OCI-LY1 (cell line): ENCODE data around the gene MAVS.

Experiments
- EZH2 ChIP-seq: fragments of 200-600 bp; sonication (generic), shearing (Covaris generic); IDR thresholded peaks from 2 replicates; pipeline ENCODE4 v1.8.0; 2017; ENCODE audit warnings: borderline replicate concordance, mixed run types, mild to moderate bottlenecking, antibody characterized with exemption, low read length, moderate library complexity, mixed read lengths
- TF ChIP-seq, protein P1 (sequence below): fragments of 200-600 bp; sonication (generic), shearing (Covaris generic); IDR thresholded peaks from 2 replicates; pipeline ENCODE4 v1.5.1; 2017; ENCODE audit warnings: mild to moderate bottlenecking, antibody characterized with exemption, low read length, moderate library complexity, mixed read lengths

DNA sequence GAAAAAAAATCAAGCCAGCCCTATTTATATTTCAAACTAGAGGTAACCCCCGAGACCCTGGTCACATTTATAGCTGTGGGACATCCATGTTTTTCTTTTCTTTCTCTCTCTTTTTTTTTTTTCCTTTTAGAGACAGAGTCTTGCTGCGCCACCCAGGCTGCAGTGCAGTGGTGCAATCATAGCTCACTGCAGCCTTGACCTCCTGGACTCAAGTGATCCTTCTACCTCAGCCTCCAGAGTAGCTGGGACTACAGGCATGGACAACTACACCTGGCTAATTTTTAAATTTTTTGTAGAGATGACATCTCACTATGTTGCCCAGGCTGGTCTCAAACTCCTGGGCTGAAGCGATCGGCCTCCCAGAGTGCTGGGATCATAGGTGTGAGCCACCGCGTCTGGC is 12.1 kb downstream of the MAVS start:
- TF ChIP-seq, protein P1, sequence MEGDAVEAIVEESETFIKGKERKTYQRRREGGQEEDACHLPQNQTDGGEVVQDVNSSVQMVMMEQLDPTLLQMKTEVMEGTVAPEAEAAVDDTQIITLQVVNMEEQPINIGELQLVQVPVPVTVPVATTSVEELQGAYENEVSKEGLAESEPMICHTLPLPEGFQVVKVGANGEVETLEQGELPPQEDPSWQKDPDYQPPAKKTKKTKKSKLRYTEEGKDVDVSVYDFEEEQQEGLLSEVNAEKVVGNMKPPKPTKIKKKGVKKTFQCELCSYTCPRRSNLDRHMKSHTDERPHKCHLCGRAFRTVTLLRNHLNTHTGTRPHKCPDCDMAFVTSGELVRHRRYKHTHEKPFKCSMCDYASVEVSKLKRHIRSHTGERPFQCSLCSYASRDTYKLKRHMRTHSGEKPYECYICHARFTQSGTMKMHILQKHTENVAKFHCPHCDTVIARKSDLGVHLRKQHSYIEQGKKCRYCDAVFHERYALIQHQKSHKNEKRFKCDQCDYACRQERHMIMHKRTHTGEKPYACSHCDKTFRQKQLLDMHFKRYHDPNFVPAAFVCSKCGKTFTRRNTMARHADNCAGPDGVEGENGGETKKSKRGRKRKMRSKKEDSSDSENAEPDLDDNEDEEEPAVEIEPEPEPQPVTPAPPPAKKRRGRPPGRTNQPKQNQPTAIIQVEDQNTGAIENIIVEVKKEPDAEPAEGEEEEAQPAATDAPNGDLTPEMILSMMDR = no peak
- TF ChIP-seq EZH2 = no peak
